HFFc6 (cell line): ENCODE data around the gene RITA1. TPM values are rescaled to one million over a fixed set of nuclear protein-coding genes. Genes with fewer than 3 reads are reported as not detected.

Experiments used
- DNase-seq: peaks from one replicate; pipeline ENCODE4 v3.0.0-alpha.2; 2018
- H3K27ac Mint-ChIP-seq: 2 replicates; pipeline ENCODE4 v1.8.0; 2020; ENCODE audit warnings: mild to moderate bottlenecking, mixed read lengths
- H3K27me3 Mint-ChIP-seq: 2 replicates; pipeline ENCODE4 v1.8.0; 2021; ENCODE audit warnings: mild to moderate bottlenecking, moderate library complexity, mixed read lengths; ENCODE audit not compliant: insufficient read depth
- H3K36me3 Mint-ChIP-seq: 2 replicates; pipeline ENCODE4 v1.8.0; 2021; ENCODE audit warnings: low read depth, mixed read lengths
- H3K4me1 Mint-ChIP-seq: 2 replicates; pipeline ENCODE4 v1.8.0; 2020; ENCODE audit warnings: low read depth, mixed read lengths
- H3K4me3 Mint-ChIP-seq: 2 replicates; pipeline ENCODE4 v1.8.0; 2020; ENCODE audit warnings: mild to moderate bottlenecking, moderate library complexity, mixed read lengths
- H3K9me3 Mint-ChIP-seq: 2 replicates; pipeline ENCODE4 v1.8.0; 2020; ENCODE audit warnings: mild to moderate bottlenecking, mixed read lengths
- CTCF ChIP-seq: fragments of 200-600 bp; sonication (generic); IDR thresholded peaks from 2 replicates; pipeline ENCODE4 v1.5.0; 2021; ENCODE audit warnings: antibody characterized with exemption, mild to moderate bottlenecking
- total RNA-seq, 6 experiments: library from RNA; stranded (reverse); fragmentation: NEBNext Ultra II Directional; extraction: Animal tissue kit (Norgen Biotek cat#: 25700); gene quantifications; 2 replicates in 1 of 6; 3 replicates in 5 of 6; pipeline ENCODE4 v1.2.3, GENCODE V29; 2021

Gene RITA1
- total RNA-seq, 6 experiments from 2014 or later, result 18.0 to 20.9 (median 18.7) TPM

GRCh38 chr12:113221181-113221996 lies 35.9 kb downstream of the RITA1 start, which contains the start of gene TPCN1:
Gene TPCN1, plus strand, starts transcription at chr12:113221464. Its CDS starts 5,389 bp downstream, at chr12:113226853.
- no peaks in the 10 kb centered on the region for H3K36me3 Mint-ChIP-seq
- H3K27ac Mint-ChIP-seq, result peak within 1 kb of the TSS; percentile 89
- peak within 1 kb of the TSS; percentile 92 for H3K4me3 Mint-ChIP-seq
- TF ChIP-seq CTCF, result peak; percentile 16; the same call in 1 of the 2 replicates
- peaks cover 7% of the 10 kb centered on the region; the same call in 1 of the 2 replicates for H3K27me3 Mint-ChIP-seq
- peaks cover 43% of the 10 kb centered on the region for H3K4me1 Mint-ChIP-seq
- peak; percentile 100 for DNase-seq
- no peaks in the 10 kb centered on the region for H3K9me3 Mint-ChIP-seq

DNA sequence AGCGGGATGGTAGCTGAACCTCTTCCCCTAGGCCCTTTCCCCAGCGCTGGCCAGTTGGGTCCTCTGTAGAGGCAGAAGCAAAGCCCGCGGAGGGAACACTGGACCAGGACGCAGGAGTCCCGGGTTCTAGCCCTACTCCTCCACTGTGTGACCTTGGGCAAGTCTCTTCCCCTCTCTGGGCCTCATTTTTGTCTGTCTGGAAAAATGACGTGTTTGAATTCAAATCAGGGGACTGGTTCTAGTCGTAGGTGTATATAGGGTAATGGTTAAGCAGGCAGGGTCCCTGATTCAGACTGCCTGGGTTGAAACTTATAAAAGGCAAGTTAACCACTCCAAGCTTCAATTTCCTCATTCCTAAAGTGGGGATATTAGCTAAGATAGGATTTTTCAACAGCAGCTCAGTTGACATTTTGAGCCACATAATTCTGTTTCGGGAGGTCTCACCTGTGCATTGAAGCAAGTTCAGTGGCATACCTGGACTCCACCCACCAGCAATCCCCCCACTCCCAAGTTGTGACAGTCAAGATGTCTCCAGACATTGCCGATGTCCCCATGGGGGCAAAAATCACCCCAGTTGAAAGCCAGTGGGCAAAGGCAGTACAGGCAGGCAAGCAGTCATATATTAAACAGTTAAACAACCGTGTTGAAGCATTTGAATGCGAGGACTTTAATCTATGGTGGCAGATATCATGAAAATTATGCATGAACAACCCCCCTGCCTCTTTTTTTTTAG lies 36.6 kb downstream of the RITA1 start:
- DNase-seq, result no peak
- Mint-ChIP-seq H3K9me3 (no peaks in the 10 kb centered on the region), H3K4me3 (peak overlapping the region; percentile 92), H3K27ac (peak overlapping the region; percentile 89), H3K36me3 (no peaks in the 10 kb centered on the region), H3K4me1 (peaks cover 36% of the 10 kb centered on the region), H3K27me3 (peaks cover 7% of the 10 kb centered on the region; the same call in 1 of the 2 replicates)
- TF ChIP-seq CTCF, result no peak

- peak overlapping the region; percentile 89 for H3K27ac Mint-ChIP-seq
Measured at GRCh38 chr12:113222730-113223531, 37.4 kb downstream of the RITA1 start.

DNA sequence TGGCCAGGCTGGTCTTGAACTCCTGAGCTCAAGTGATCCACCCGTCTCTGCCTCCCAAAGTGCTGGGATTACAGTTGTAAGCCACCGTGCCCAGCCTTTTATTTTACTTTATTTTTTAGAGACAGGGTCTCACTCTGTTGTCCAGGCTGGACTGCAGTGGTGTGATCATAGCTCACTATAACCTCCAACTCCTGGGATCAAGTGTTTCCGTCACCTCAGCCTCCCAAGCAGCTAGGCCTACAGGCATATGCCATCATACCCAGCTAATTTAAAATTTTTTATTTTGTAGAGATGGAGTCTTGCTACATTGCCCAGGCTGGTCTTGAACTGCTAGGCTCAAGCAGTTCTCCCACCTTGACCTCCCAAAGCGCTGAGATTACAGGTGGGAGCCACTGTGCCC lies 39.4 kb downstream of the RITA1 start:
- H3K4me3 Mint-ChIP-seq, result no peak overlapping the region
- no peaks in the 10 kb centered on the region for H3K9me3 Mint-ChIP-seq
- no peak for TF ChIP-seq CTCF
- peaks cover 7% of the 10 kb centered on the region; the same call in 1 of the 2 replicates for H3K27me3 Mint-ChIP-seq
- H3K36me3 Mint-ChIP-seq, result peaks cover 2% of the 10 kb centered on the region; the same call in 1 of the 2 replicates
- H3K27ac Mint-ChIP-seq, result no peak overlapping the region
- no peak for DNase-seq
- H3K4me1 Mint-ChIP-seq, result peaks cover 28% of the 10 kb centered on the region

More at GRCh38 chr12:113222730-113223531, 37.4 kb downstream of the RITA1 start:
- no peaks in the 10 kb centered on the region for H3K36me3 Mint-ChIP-seq
- H3K4me1 Mint-ChIP-seq, result peaks cover 28% of the 10 kb centered on the region
- H3K27me3 Mint-ChIP-seq, result peaks cover 7% of the 10 kb centered on the region; the same call in 1 of the 2 replicates
- H3K9me3 Mint-ChIP-seq, result no peaks in the 10 kb centered on the region
- TF ChIP-seq CTCF, result no peak
- peak overlapping the region; percentile 92 for H3K4me3 Mint-ChIP-seq
- peak; percentile 81 for DNase-seq
